ENCODE data around the gene C9orf57. TPM values are rescaled to one million over a fixed set of nuclear protein-coding genes. Genes with fewer than 3 reads are reported as not detected.

C9orf57 gene
- total and polyA plus RNA-seq, 9 of the 15 experiments (the other 6 are each of a cell fraction or from before 2014, with no cell fraction given): not detected

GRCh38 chr9:72025906-72026305 is 34.5 kb downstream of the C9orf57 start:
- Histone ChIP-seq H3K36me3 (ENCODE audit: control insufficient read depth, insufficient read depth, low read length) (no peaks in the 10 kb centered on the region), H3K4me1 (replicated peaks in 1 of 2; ENCODE audit: control insufficient read depth in 2 of 2, insufficient read depth in 2 of 2, low read length in 2 of 2) (no peaks in the 10 kb centered on the region), H3K9ac (ENCODE audit: insufficient read depth in 1 of 2, low read depth in 2 of 2, low read length in 2 of 2) (no peak overlapping the region), H3K27ac (ENCODE audit: extremely low read depth, low read depth, low read length) (no peak overlapping the region), H3K4me3 (no peak overlapping the region), H3K9me3 (replicated peaks; ENCODE audit: control insufficient read depth, insufficient read depth, low read depth, low read length) (no peaks in the 10 kb centered on the region), H3K79me2 (ENCODE audit: control insufficient read depth, insufficient read depth, low read length) (no peaks in the 10 kb centered on the region), H3K9me1 (ENCODE audit: control insufficient read depth, insufficient read depth, low read length) (no peaks in the 10 kb centered on the region), H3K4me2 (ENCODE audit: insufficient read depth, low read length) (no peak overlapping the region), H4K20me1 (replicated peaks; ENCODE audit: control insufficient read depth, insufficient read depth, low read length) (no peaks in the 10 kb centered on the region), H2AFZ (ENCODE audit: low read depth, low read length) (no peak overlapping the region), H3K27me3 (ENCODE audit: control insufficient read depth in 2 of 2, insufficient read depth in 2 of 2, low read length in 2 of 2) (no peaks in the 10 kb centered on the region; a peak in 1 of 5 replicates)
- no TSS peak for BruUV-seq (replicated peaks)
- no peak for ATAC-seq
- FAIRE-seq: no peak
- in situ Hi-C loops (cut with MboI): no loop called here
- DNase-seq (ENCODE audit: extremely low read depth in 1 of 4, low spot score in 3 of 4): no peak
- intact Hi-C loops (cut with micrococcal nuclease): loop anchor here (1.0 to 5.0 kb wide), 3 partner anchors 49 to 741 kb away; no protein-coding TSS in a partner anchor
- 0% methylated on average over 3 of the region's 3 CpGs for WGBS (ENCODE audit: insufficient coverage, low coverage, missing lambda C conversion rate)
- TF ChIP-seq BRF1 (IDR thresholded peaks at IDR 0.05; ENCODE audit: borderline replicate concordance, extremely low read depth, insufficient read length): no peak
- no peak for TF ChIP-seq THRAP3 (IDR thresholded peaks at IDR 0.05; ENCODE audit: borderline replicate concordance)
- POLR2A ChIA-PET: no interaction called here
- CTCF ChIA-PET (ENCODE audit: low intra/inter-chr PET ratio): no interaction called here

- no peak for ATAC-seq
- intact Hi-C loops (cut with micrococcal nuclease): no loop called here
- Histone ChIP-seq H3K4me3 (no peak overlapping the region), H3K36me3 (ENCODE audit: control insufficient read depth, insufficient read depth, low read length) (no peaks in the 10 kb centered on the region), H3K27ac (ENCODE audit: extremely low read depth, low read depth, low read length) (no peak overlapping the region), H3K9ac (ENCODE audit: insufficient read depth in 1 of 2, low read depth in 2 of 2, low read length in 2 of 2) (no peak overlapping the region), H3K4me1 (replicated peaks in 1 of 2; ENCODE audit: control insufficient read depth in 2 of 2, insufficient read depth in 2 of 2, low read length in 2 of 2) (no peaks in the 10 kb centered on the region), H3K9me3 (replicated peaks; ENCODE audit: control insufficient read depth, insufficient read depth, low read depth, low read length) (no peaks in the 10 kb centered on the region), H3K4me2 (ENCODE audit: insufficient read depth, low read length) (no peak overlapping the region), H3K9me1 (ENCODE audit: control insufficient read depth, insufficient read depth, low read length) (no peaks in the 10 kb centered on the region), H3K27me3 (ENCODE audit: control insufficient read depth in 2 of 2, insufficient read depth in 2 of 2, low read length in 2 of 2) (no peaks in the 10 kb centered on the region; a peak in 2 of 5 replicates), H4K20me1 (replicated peaks; ENCODE audit: control insufficient read depth, insufficient read depth, low read length) (no peaks in the 10 kb centered on the region), H3K79me2 (ENCODE audit: control insufficient read depth, insufficient read depth, low read length) (no peaks in the 10 kb centered on the region), H2AFZ (ENCODE audit: low read depth, low read length) (no peak overlapping the region)
- POLR2A ChIA-PET: no interaction called here
- no peak for DNase-seq (ENCODE audit: extremely low read depth in 1 of 4, low spot score in 3 of 4)
- CTCF ChIA-PET (ENCODE audit: low intra/inter-chr PET ratio): no interaction called here
- 15% methylated on average over 4 of the region's 4 CpGs for WGBS (ENCODE audit: insufficient coverage, low coverage, missing lambda C conversion rate)
- in situ Hi-C loops (cut with MboI): loop anchor here (25.0 kb wide), 1 partner anchor 736 kb away; no protein-coding TSS in a partner anchor
- FAIRE-seq: no peak
- no TSS peak for BruUV-seq (replicated peaks)
- TF ChIP-seq MLX (CRISPR knock-in tag; conservative IDR thresholded peaks at IDR 0.05) (no peak), BRD4 (IDR thresholded peaks at IDR 0.05) (no peak), ZNF518B (CRISPR knock-in tag; IDR thresholded peaks at IDR 0.05) (no peak), TEAD4 (IDR thresholded peaks at IDR 0.05; ENCODE audit: low read length) (no peak), TEAD4 (CRISPR knock-in tag; IDR thresholded peaks at IDR 0.05; ENCODE audit: borderline replicate concordance) (no peak), DLX4 (CRISPR knock-in tag; IDR thresholded peaks at IDR 0.05) (no peak)
These were observed 36.8 kb downstream of the C9orf57 start for GRCh38 chr9:72023596-72023995.

All from K562 (cell line).